ENCODE measurements around the gene TRIM17.

DNA sequence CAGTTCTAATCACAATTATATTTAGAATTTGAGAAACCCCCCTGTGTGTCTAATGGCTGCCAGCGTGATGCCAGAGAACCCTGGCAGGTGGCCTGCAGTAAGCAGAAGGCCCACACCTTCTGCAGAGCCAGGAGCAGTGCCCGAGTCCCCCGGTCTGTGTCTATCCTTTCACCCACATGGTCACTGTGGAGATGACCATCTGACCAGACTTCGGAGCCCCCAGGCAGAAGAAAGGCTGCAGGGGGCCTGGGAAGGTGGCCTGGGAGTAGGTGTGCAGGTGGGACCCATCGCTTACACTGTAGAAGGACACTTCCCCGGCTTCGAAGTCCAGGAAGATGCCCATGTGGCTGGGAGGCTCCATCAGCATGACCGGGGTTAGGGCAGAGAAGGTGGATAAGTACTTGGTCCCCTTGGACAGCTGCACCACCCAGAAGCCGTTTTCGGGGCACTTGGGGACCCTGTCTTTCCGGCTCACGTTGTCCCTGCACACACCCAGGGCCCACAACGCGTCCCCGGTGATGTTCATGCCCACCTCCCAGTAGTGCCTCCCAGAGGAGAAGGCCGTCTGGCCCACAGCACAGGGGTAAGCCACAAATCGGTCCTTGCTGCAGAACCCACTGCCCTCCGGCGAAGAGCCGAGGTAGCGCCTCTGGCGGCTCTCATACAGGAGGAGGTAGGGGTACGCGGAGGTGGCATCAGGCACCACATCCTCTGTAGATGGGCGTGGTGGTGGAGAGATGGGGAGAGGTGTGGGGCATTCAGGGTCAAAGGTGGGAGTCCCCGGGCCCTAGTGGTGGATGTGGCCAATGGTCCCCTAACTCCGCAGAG is 8.4 kb downstream of the TRIM17 start:
- TF ChIP-seq CTCF (IDR thresholded peaks at IDR 0.05) (no peak), EZH2phosphoT487 (IDR thresholded peaks at IDR 0.05) (no peak), EZH2 (IDR thresholded peaks at IDR 0.05) (no peak)
